Nephron (organoid): Measurements from ENCODE around the gene ICA1.

Experiments
- H3K27ac Mint-ChIP-seq, 3 experiments: 2 replicates each; pipeline ENCODE4 v1.8.0; 2020; ENCODE audit warnings: mixed read lengths in 3 of 3, mild to moderate bottlenecking in 2 of 3, moderate library complexity in 1 of 3
- H3K27me3 Mint-ChIP-seq: 2 replicates; pipeline ENCODE4 v1.8.0; 2021; ENCODE audit warnings: low read depth, mild to moderate bottlenecking, moderate library complexity, mixed read lengths
- H3K36me3 Mint-ChIP-seq: 2 replicates; pipeline ENCODE4 v1.8.0; 2020; ENCODE audit warnings: low read depth, mixed read lengths
- H3K4me1 Mint-ChIP-seq: 2 replicates; pipeline ENCODE4 v1.8.0; 2020; ENCODE audit warnings: mixed read lengths
- H3K4me3 Mint-ChIP-seq, 3 experiments: 2 replicates each; pipeline ENCODE4 v1.8.0; 2020; ENCODE audit warnings: mild to moderate bottlenecking in 3 of 3, mixed read lengths in 3 of 3, moderate library complexity in 2 of 3
- H3K9me3 Mint-ChIP-seq: 2 replicates; pipeline ENCODE4 v1.8.0; 2020; ENCODE audit warnings: mixed read lengths
- CTCF ChIP-seq, 3 experiments: fragments of 200-600 bp; sonication (generic); IDR thresholded peaks; one replicate each; pipeline ENCODE4 v1.5.0; 2021; ENCODE audit warnings: antibody characterized with exemption in 3 of 3; ENCODE audit not compliant: unreplicated experiment in 3 of 3

The ICA1 gene

DNA sequence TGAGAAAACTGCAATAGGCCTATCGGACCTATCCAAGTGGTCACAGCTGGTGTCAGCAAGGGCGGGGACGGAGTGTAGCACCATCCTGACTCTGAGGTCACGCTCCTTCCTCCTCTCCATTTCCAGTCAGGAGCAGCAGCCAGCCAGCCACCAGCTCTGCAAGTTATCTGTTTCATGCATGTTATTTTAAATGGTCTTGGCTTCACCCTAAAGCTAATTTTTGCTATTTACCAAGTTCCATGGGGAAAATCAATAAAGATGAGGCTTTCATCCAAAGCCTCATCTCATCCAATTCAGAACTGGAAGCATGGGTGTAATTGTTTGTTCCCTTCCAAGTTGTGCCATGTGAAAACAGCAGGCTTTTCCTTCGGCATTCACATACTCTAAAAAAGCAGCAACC is 49.3 kb downstream of the ICA1 start:
- Mint-ChIP-seq H3K27me3 (peaks cover 6% of the 10 kb centered on the region), H3K36me3 (no peaks in the 10 kb centered on the region), H3K4me3 (no peak overlapping the region), H3K4me1 (peaks cover 18% of the 10 kb centered on the region), H3K9me3 (no peaks in the 10 kb centered on the region), H3K27ac (no peak overlapping the region)
- TF ChIP-seq CTCF (IDR thresholded peaks at IDR 0.05; ENCODE audit: unreplicated experiment in 3 of 3), result no peak

DNA sequence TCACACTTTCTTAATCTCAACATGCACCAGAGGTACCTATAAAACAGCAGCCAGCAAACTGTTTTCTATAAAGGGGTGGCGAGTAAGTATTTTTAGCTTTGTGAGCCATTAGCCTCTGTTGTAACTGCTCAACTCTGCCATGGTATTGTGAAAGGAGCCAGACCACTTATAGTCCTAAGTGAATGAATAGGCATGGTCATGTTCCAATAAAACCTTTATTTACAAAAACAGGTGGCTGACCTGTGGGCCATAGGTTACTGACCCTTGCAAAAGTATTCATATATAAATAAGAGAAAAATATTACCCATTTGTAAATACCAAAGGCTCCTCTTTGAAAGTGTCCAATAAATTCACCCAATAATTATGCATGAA is 50.3 kb downstream of the ICA1 start:
- peaks cover 14% of the 10 kb centered on the region for H3K4me1 Mint-ChIP-seq
- TF ChIP-seq CTCF (IDR thresholded peaks at IDR 0.05; ENCODE audit: unreplicated experiment in 3 of 3), result no peak
- H3K27me3 Mint-ChIP-seq, result peaks cover 6% of the 10 kb centered on the region
- no peak overlapping the region for H3K4me3 Mint-ChIP-seq
- no peaks in the 10 kb centered on the region for H3K9me3 Mint-ChIP-seq
- H3K36me3 Mint-ChIP-seq, result peaks cover 1% of the 10 kb centered on the region
- H3K27ac Mint-ChIP-seq, result no peak overlapping the region

GRCh38 chr7:8210845-8211724 is 50.9 kb downstream of the ICA1 start:
- Mint-ChIP-seq H3K4me1 (peaks cover 14% of the 10 kb centered on the region), H3K27me3 (peaks cover 6% of the 10 kb centered on the region), H3K36me3 (peaks cover 3% of the 10 kb centered on the region), H3K9me3 (no peaks in the 10 kb centered on the region), H3K4me3 (no peak overlapping the region), H3K27ac (no peak overlapping the region)
- no peak for TF ChIP-seq CTCF (IDR thresholded peaks at IDR 0.05; ENCODE audit: unreplicated experiment in 3 of 3)

DNA sequence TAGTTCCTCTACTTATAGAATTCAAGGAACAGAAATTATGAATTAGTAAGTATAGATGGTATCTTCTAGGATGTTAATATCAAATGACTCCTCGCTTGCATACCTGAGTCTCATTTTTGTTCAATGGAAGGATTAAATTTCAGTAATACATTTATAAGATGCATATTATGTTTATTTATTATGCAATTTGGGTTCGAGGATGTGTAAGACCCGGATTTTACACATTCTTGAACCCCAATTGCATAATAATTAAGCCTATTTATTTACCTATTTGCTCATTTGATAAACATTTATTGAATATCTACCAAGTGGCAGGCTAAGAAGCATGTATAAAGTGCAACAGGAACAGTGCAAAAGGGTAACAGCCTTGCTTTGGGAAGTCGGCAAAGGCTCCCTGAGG is 52.6 kb downstream of the ICA1 start:
- Mint-ChIP-seq H3K27me3 (peaks cover 10% of the 10 kb centered on the region), H3K9me3 (no peaks in the 10 kb centered on the region), H3K27ac (no peak overlapping the region), H3K4me1 (peaks cover 9% of the 10 kb centered on the region), H3K4me3 (no peak overlapping the region), H3K36me3 (peaks cover 3% of the 10 kb centered on the region)
- no peak for TF ChIP-seq CTCF (IDR thresholded peaks at IDR 0.05; ENCODE audit: unreplicated experiment in 3 of 3)

GRCh38 chr7:8208816-8209215 is 53.2 kb downstream of the ICA1 start:
- no peak for TF ChIP-seq CTCF (IDR thresholded peaks at IDR 0.05; ENCODE audit: unreplicated experiment in 3 of 3)
- no peak overlapping the region for H3K27ac Mint-ChIP-seq
- H3K4me3 Mint-ChIP-seq, result no peak overlapping the region
- H3K4me1 Mint-ChIP-seq, result peaks cover 4% of the 10 kb centered on the region
- H3K9me3 Mint-ChIP-seq, result no peaks in the 10 kb centered on the region
- H3K36me3 Mint-ChIP-seq, result peaks cover 3% of the 10 kb centered on the region
- H3K27me3 Mint-ChIP-seq, result peaks cover 10% of the 10 kb centered on the region

GRCh38 chr7:8206956-8207355 is 55.0 kb downstream of the ICA1 start:
- Mint-ChIP-seq H3K4me1 (peaks cover 4% of the 10 kb centered on the region), H3K27me3 (peaks cover 12% of the 10 kb centered on the region), H3K27ac (no peak overlapping the region), H3K9me3 (no peaks in the 10 kb centered on the region), H3K4me3 (no peak overlapping the region), H3K36me3 (peaks cover 3% of the 10 kb centered on the region)
- no peak for TF ChIP-seq CTCF (IDR thresholded peaks at IDR 0.05; ENCODE audit: unreplicated experiment in 3 of 3)
